ENCODE data around the gene ABCC1. TPM values are rescaled to one million over a fixed set of nuclear protein-coding genes. Genes with fewer than 3 reads are reported as not detected.

The ABCC1 gene
- polyA plus RNA-seq, 3 donors = 1.4 to 23.6 (median 3.0) TPM

GRCh38 chr16:16167927-16168326, 218.5 kb downstream of the ABCC1 start:
- Histone ChIP-seq H3K79me2 (ENCODE audit: insufficient read depth, low read length) (no peaks in the 10 kb centered on the region), H3K4me2 (replicated peaks; ENCODE audit: extremely low read depth, low read length, poor library complexity, severe bottlenecking) (no peak overlapping the region), H3K27me3 (ENCODE audit: control insufficient read depth in 2 of 2, insufficient read depth in 2 of 2, low read length in 2 of 2) (no peaks in the 10 kb centered on the region), H3K4me1 (ENCODE audit: control insufficient read depth in 1 of 2, insufficient read depth in 2 of 2, low read length in 2 of 2) (no peaks in the 10 kb centered on the region), H3K9ac (ENCODE audit: insufficient read depth, low read length, poor library complexity, severe bottlenecking) (no peak overlapping the region), H3K9me3 (replicated peaks in 1 of 2; ENCODE audit: control insufficient read depth in 1 of 2, insufficient read depth in 1 of 2, low read length in 2 of 2) (no peaks in the 10 kb centered on the region), H3K4me3 (replicated peaks in 1 of 3; ENCODE audit: low read depth in 2 of 3, low read length in 3 of 3) (no peak overlapping the region), H2AFZ (ENCODE audit: insufficient read depth, low read depth, low read length, poor library complexity, severe bottlenecking) (no peak overlapping the region), H3K27ac (ENCODE audit: low read depth in 1 of 2, low read length in 2 of 2) (no peak overlapping the region), H3K36me3 (replicated peaks in 1 of 2; ENCODE audit: control insufficient read depth in 1 of 2, insufficient read depth in 2 of 2, low read length in 2 of 2) (peaks cover 25 to 76% of the 10 kb centered on the region in 2 donors), H4K20me1 (ENCODE audit: insufficient read depth, low read length) (no peaks in the 10 kb centered on the region)
- Mint-ChIP-seq H3K4me3 (no peak overlapping the region), H3K27ac (no peak overlapping the region), H3K9me3 (peaks cover 0 to 5% (median 0%) of the 10 kb centered on the region in 7 donors), H3K36me3 (peaks cover 64 to 73% of the 10 kb centered on the region in 2 donors), H3K4me1 (no peaks in the 10 kb centered on the region), H3K27me3 (ENCODE audit: low read depth in 3 of 3) (no peaks in the 10 kb centered on the region)
- intact Hi-C loops (cut with micrococcal nuclease) = no loop called here
- TF ChIP-seq CTCF (IDR thresholded peaks at IDR 0.05) = no peak
- no peak for DNase-seq
- WGBS (ENCODE audit: insufficient coverage) = 83% methylated on average over 9 of the region's 11 CpGs

- TF ChIP-seq CTCF (IDR thresholded peaks at IDR 0.05) = no peak
- no peak for DNase-seq
- H3K9ac ChIP-seq (ENCODE audit: insufficient read depth, low read length, poor library complexity, severe bottlenecking) = no peak overlapping the region
- H3K9me3 ChIP-seq (replicated peaks in 1 of 2; ENCODE audit: control insufficient read depth in 1 of 2, insufficient read depth in 1 of 2, low read length in 2 of 2) = no peaks in the 10 kb centered on the region
- peaks cover 25 to 73% of the 10 kb centered on the region in 2 donors for H3K36me3 ChIP-seq (replicated peaks in 1 of 2; ENCODE audit: control insufficient read depth in 1 of 2, insufficient read depth in 2 of 2, low read length in 2 of 2)
- no peaks in the 10 kb centered on the region for H3K79me2 ChIP-seq (ENCODE audit: insufficient read depth, low read length)
- no peaks in the 10 kb centered on the region for H3K27me3 ChIP-seq (ENCODE audit: control insufficient read depth in 2 of 2, insufficient read depth in 2 of 2, low read length in 2 of 2)
- H4K20me1 ChIP-seq (ENCODE audit: insufficient read depth, low read length) = no peaks in the 10 kb centered on the region
- no peak overlapping the region for H3K4me3 ChIP-seq (replicated peaks in 1 of 3; ENCODE audit: low read depth in 2 of 3, low read length in 3 of 3)
- no peaks in the 10 kb centered on the region for H3K4me1 ChIP-seq (ENCODE audit: control insufficient read depth in 1 of 2, insufficient read depth in 2 of 2, low read length in 2 of 2)
- no peak overlapping the region for H3K27ac ChIP-seq (ENCODE audit: low read depth in 1 of 2, low read length in 2 of 2)
- no peak overlapping the region for H2AFZ ChIP-seq (ENCODE audit: insufficient read depth, low read depth, low read length, poor library complexity, severe bottlenecking)
- Mint-ChIP-seq H3K9me3 (peaks cover 0 to 5% (median 0%) of the 10 kb centered on the region in 7 donors), H3K27me3 (ENCODE audit: low read depth in 3 of 3) (no peaks in the 10 kb centered on the region), H3K4me3 (no peak overlapping the region), H3K27ac (no peak overlapping the region), H3K36me3 (peaks cover 63 to 77% of the 10 kb centered on the region in 2 donors), H3K4me1 (no peaks in the 10 kb centered on the region)
- intact Hi-C loops (cut with micrococcal nuclease) = no loop called here
- WGBS (ENCODE audit: insufficient coverage) = 91% methylated on average over 12 of the region's 14 CpGs
- no peak overlapping the region for H3K4me2 ChIP-seq (replicated peaks; ENCODE audit: extremely low read depth, low read length, poor library complexity, severe bottlenecking)
These were observed 219.0 kb downstream of the ABCC1 start for GRCh38 chr16:16168431-16168830.
